HG03521 (cell line): ENCODE results near the gene SLX1B.
A peak's percentile ranks its signal among the peaks of the same experiment; 100 is the strongest.
"Not testable (repeated sequence)": the region's sequence is repeated elsewhere in the genome, so short reads cannot be mapped to it uniquely, and the experiment has no call there.

Experiments used
- ATAC-seq: cut with Tn5 transposase; IDR thresholded peaks from one replicate; pipeline ENCODE4 v1.9.1; 2021; ENCODE audit warnings: mild to moderate bottlenecking, moderate library complexity; ENCODE audit not compliant: unreplicated experiment

The SLX1B gene

DNA sequence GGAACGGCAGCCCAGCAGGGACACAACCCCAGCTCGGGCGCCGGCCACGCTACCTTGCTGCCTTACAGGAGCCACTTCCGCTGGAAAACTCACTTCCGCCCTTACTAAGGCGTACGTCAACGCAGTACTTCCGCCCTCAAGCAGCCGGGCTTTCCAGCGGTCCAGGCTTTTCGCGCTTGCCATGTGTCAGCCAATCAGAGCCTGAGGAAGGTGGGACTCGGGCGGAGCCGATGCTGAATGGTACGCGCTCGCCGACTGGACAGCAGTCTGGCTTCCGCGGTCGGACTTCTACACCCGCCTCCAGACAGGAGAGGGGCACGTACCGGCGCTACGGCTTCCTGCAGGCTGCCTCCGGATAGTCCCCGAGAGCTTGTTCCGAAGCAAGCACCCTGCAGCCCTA is at the start of gene SLX1B, which contains the start of gene BOLA2:
Gene SLX1B, plus strand, starts transcription at position 265 of the 400 bp plus-strand sequence.
Gene BOLA2, minus strand, starts transcription at position 83 of the 400 bp plus-strand sequence. CDS start 98 bp downstream, outside the sequence.
- peak; percentile 83 for ATAC-seq

GRCh38 chr16:29405249-29405648 is 49.1 kb upstream of the SLX1B start:
- not testable (repeated sequence) for ATAC-seq

GRCh38 chr16:29423587-29423986 is 30.7 kb upstream of the SLX1B start:
- not testable (repeated sequence) for ATAC-seq

GRCh38 chr16:29425390-29425789 is 28.9 kb upstream of the SLX1B start:
- ATAC-seq = not testable (repeated sequence)

DNA sequence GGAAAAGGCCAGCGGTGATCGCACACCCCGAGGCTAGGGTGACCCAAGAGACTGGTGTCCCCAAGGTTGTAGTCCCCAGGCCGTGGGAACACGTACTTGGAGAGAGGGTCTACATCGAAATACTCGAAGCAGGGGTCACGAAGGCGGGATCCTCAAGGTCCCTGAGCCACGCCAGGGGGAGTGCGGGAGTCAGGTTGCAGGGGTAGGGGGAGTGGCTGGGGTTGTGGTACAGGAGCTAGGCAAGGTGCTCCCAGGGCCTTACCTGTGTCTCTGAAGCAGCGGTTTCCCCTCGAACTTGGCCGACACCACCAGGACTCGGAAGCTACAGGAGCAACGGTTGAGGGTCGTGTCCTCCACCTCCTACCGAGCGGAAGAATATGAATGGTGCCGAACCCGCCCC is 579 bp upstream of the SLX1B start:
- ATAC-seq = peak; percentile 12

DNA sequence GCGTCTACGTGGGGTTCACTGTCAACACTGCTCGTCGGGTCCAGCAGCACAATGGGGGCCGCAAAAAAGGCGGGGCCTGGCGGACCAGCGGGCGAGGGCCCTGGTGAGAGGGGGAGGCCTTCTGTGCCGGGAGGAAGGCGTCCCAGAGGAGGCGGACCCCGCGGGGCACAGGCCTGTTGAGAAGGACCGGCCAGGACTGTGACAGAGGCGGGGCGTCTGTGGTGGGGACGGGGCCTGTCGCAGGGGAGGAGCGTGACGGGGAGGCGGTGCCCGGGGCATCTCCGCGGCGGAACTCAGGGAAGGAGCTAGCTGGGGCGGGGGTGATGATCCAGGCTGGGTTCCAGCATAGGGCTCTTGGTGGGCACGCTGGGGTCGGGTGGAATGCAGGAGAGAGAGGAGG is 495 bp downstream of the SLX1B start:
- peak; percentile 42 for ATAC-seq

GRCh38 chr16:29457660-29458059 is 3.3 kb downstream of the SLX1B start:
- not testable (repeated sequence) for ATAC-seq

DNA sequence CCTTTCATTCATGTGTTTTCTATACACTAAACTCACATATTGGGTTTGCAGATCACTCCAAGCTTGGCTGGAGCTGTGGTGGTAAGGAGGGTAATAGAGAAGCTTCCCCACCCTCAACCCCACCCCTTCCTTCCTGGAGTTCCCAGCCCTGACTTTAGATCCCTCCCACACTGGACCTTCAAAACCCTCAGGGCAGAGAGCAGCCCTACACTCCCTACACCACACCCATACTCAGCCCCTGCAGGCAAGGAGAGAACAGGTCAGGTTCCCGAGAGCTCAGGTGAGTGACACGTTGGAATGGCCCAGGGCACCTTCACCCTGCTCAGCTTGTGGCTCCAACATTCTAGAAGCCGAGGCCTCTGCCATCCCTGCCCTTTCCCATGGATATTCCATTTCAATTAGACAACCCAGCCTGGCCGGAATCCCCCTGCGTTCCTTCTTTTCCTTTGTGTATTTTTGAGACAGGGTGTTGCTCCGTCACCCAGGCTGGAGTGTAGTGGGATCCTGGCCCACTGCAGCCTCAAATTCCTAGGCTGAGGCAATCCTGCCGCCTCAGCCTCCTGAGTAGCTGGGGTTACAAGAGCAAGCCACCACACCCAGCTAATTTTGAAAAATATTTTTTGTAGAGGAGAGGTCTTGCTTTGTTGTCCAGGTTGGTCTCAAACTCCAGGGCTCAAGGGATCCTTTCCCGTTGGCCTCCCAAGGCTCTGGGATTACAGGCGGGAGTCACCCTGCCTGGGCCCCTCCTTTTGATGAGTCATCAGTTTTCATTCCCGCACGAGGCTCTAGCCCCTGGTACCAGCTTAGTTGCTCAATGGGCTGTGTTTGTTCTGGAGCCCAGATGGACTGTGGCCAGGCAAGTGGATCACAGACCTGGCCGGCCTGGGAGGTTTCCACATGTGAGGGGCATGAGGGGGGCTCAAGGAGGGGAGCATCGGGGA is 5.6 kb downstream of the SLX1B start, which contains the start of gene SULT1A4:
Gene SULT1A4, plus strand, starts transcription at position 208 of the 941 bp plus-strand sequence. CDS start 1,473 bp downstream, outside the sequence.
- not testable (repeated sequence) for ATAC-seq

GRCh38 chr16:29460647-29461030 is 6.3 kb downstream of the SLX1B start:
- not testable (repeated sequence) for ATAC-seq

DNA sequence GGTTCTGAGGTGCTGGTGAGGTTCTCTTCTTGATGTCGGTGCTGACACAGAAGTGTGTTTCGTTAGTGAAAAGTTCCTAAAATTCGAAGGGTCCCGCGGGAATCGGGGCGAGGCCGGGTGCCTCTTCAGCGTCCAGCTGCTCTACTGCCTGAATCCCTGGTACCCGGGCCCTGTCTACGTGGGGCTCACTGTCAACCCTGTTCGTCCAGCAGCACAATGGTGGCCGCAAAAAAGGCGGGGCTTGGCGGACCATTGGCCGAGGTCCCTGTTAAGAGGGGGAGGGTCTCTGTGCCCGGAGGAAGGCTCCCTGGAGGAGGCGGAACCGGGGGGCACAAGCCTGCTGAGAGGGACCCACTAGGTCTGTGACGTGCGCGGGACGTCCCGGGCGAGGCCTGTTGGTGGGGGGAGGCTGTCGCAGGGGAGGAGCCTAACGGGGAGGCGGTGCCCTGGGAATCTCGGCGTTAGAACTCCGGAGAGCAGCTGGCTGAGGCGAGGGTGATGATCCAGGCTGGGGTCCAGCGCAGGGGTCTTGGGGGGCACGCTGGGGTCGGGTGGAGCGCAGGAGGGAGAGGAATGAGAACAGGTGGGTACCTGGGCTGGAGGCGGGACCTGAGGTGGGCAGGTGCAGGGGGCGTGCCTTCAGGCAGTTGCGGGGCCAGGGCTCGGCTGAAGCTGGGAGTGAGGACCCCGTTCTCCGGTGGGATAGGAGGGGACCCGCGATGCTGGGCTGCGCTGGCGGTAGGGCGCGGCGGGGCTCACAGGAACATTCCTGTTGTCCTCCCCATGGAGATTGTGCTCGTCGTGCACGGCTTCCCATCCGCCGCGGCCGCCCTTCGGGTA is 11.9 kb downstream of the SLX1B start:
- not testable (repeated sequence) for ATAC-seq

DNA sequence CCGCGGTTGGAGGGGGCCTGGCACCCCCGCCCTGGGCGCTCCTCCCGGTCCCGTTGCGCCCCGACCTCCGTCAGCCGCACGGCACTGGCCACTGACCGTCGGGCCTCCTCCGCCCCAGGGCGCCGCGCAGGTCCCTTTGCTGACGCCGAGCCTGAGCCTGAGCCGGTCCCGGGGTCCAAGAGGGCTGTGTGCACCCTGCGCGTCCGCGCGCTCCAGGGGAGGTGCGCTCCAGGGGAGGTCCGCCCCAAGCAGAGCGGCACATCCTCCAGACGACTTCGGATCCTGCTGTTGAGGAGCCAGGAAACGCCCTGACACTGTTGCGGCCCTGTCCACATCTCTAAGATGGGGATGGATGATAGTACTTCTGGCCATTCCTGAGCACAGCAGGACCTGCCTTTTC is 12.6 kb downstream of the SLX1B start:
- ATAC-seq = not testable (repeated sequence)

GRCh38 chr16:29467654-29468366 is 13.5 kb downstream of the SLX1B start:
- ATAC-seq = not testable (repeated sequence)

GRCh38 chr16:29469660-29470059 is 15.3 kb downstream of the SLX1B start:
- ATAC-seq = not testable (repeated sequence)

DNA sequence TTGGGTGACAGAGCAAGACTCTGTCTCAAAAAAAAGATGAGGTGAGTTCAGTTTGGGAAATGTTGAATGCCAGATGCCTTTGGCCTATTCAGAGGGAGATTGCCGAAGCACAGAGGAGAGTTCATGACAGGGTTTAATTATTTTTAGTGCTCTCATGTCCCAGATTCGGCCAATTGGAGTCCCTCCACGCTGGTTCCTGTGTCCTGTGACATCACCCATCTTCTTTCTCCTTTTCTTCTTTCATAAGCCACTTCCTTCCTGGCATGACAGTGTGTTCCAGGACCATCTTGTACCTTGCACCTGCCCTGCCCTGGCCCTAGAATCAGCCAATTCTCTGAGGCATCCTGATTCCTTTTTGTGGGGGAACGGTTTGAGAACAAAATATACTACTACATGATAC is 17.7 kb downstream of the SLX1B start:
- ATAC-seq = not testable (repeated sequence)

DNA sequence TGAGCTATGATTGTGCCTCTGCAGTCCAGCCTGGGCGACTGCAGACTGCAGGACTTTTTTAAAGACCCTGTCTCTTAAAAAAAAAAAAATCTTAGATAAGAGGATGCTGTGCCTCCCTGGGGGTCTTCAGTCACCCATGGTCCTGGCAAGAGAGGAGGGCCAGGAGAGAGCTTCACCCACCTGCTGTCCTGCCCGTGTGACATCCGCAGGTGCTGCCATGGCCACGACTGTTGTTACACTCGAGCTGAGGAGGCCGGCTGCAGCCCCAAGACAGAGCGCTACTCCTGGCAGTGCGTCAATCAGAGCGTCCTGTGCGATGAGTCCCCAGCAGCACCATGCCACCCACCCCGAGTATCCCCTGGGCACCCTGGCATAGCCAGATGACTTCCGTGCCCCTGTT is 27.9 kb downstream of the SLX1B start:
- ATAC-seq = not testable (repeated sequence)

- not testable (repeated sequence) for ATAC-seq
These were observed 52.0 kb downstream of the SLX1B start, which contains the start of gene NPIPB12 for GRCh38 chr16:29506308-29506707. Gene NPIPB12 (minus strand): TSS chr16:29506408.
